ENCODE data around the gene RABEPK. TPM values are rescaled to one million over a fixed set of nuclear protein-coding genes. Genes with fewer than 3 reads are reported as not detected.

Gene RABEPK
- total RNA-seq, 4 donors from 2014 or later = 11.0 to 17.3 (median 15.4) TPM

GRCh38 chr9:125238127-125238914, 38.0 kb downstream of the RABEPK start:
- 64 to 74% methylated on average over 7 of the region's 7 CpGs for WGBS, 2 donors
- Histone ChIP-seq H3K27ac (peak overlapping the region in 1 of 3 donors; percentile 49), H3K27me3 (no peaks in the 10 kb centered on the region), H3K4me3 (replicated peaks in 1 of 3) (peak overlapping the region; percentile 14 to 100 (median 99)), H3K9me3 (no peaks in the 10 kb centered on the region), H3K36me3 (peaks cover 42 to 51% of the 10 kb centered on the region in 2 donors), H3K4me1 (peaks cover 41 to 56% of the 10 kb centered on the region in 2 donors)
- intact Hi-C loops (cut with DNase I) = no loop called here
- no peak for DNase-seq
- TF ChIP-seq POLR2A (IDR thresholded peaks at IDR 0.05) = no peak
- TF ChIP-seq CTCF (IDR thresholded peaks at IDR 0.05) = no peak

GRCh38 chr9:125238915-125239446, 38.6 kb downstream of the RABEPK start:
- WGBS, 2 donors = 76 to 88% methylated on average over 14 of the region's 14 CpGs
- no peaks in the 10 kb centered on the region for H3K9me3 ChIP-seq
- H3K4me3 ChIP-seq (replicated peaks in 1 of 3) = peak overlapping the region; percentile 10 to 100 (median 99)
- no peak for DNase-seq
- no peaks in the 10 kb centered on the region for H3K27me3 ChIP-seq
- peak overlapping the region in 1 of 3 donors; percentile 49 for H3K27ac ChIP-seq
- peaks cover 41 to 56% of the 10 kb centered on the region in 2 donors for H3K4me1 ChIP-seq
- intact Hi-C loops (cut with DNase I) = no loop called here
- TF ChIP-seq CTCF (IDR thresholded peaks at IDR 0.05) (no peak), POLR2A (IDR thresholded peaks at IDR 0.05) (no peak)
- peaks cover 42 to 51% of the 10 kb centered on the region in 2 donors for H3K36me3 ChIP-seq

- intact Hi-C loops (cut with DNase I) = loop anchor here (5.0 to 10.0 kb wide), 2 partner anchors 38 to 465 kb away; partner anchors contain the start of genes NR6A1, OLFML2A and RABEPK
- TF ChIP-seq CTCF (IDR thresholded peaks at IDR 0.05) = no peak
- TF ChIP-seq POLR2A (IDR thresholded peaks at IDR 0.05) = no peak
- no peak for DNase-seq
- no peaks in the 10 kb centered on the region for H3K27me3 ChIP-seq
- peaks cover 42 to 49% of the 10 kb centered on the region in 2 donors for H3K36me3 ChIP-seq
- peak overlapping the region; percentile 83 to 98 (median 94) for H3K27ac ChIP-seq
- no peaks in the 10 kb centered on the region for H3K9me3 ChIP-seq
- H3K4me1 ChIP-seq = peaks cover 38 to 53% of the 10 kb centered on the region in 2 donors
- WGBS, 2 donors = 10 to 11% methylated on average over 8 of the region's 8 CpGs
- H3K4me3 ChIP-seq (replicated peaks in 1 of 3) = peak overlapping the region; percentile 99 to 100 (median 100)
These were observed 39.6 kb downstream of the RABEPK start for GRCh38 chr9:125239631-125240597.

- peaks cover 37 to 45% of the 10 kb centered on the region in 2 donors for H3K4me1 ChIP-seq
- no peaks in the 10 kb centered on the region for H3K9me3 ChIP-seq
- no peaks in the 10 kb centered on the region for H3K27me3 ChIP-seq
- TF ChIP-seq POLR2A (IDR thresholded peaks at IDR 0.05) (no peak), CTCF (IDR thresholded peaks at IDR 0.05) (no peak)
- peak overlapping the region; percentile 83 to 98 (median 94) for H3K27ac ChIP-seq
- intact Hi-C loops (cut with DNase I) = loop anchor here (5.0 to 10.0 kb wide), 2 partner anchors 38 to 466 kb away; partner anchors contain the start of genes NR6A1, OLFML2A and RABEPK
- DNase-seq = peak; percentile 40 to 47
- peak overlapping the region; percentile 99 to 100 (median 100) for H3K4me3 ChIP-seq (replicated peaks in 1 of 3)
- H3K36me3 ChIP-seq = peaks cover 38 to 43% of the 10 kb centered on the region in 2 donors
- WGBS, 2 donors = 0% methylated on average over 14 to 33 of the region's 33 CpGs
These were observed 40.3 kb downstream of the RABEPK start for GRCh38 chr9:125240649-125240999.
